Activated gamma-delta T cell treated with anti-CD3 and anti-CD28 coated beads, Interleukin-2, amount 50 U/mL, for 16 hours (primary cell): ENCODE measurements around the gene NDN.
"Not testable (repeated sequence)": the region's sequence is repeated elsewhere in the genome, so short reads cannot be mapped to it uniquely, and the experiment has no call there.

Source experiments
- DNase-seq: peaks from one replicate; pipeline ENCODE4 v3.0.0-alpha.2; 2020; ENCODE audit warnings: low read depth

The NDN gene, protein sequence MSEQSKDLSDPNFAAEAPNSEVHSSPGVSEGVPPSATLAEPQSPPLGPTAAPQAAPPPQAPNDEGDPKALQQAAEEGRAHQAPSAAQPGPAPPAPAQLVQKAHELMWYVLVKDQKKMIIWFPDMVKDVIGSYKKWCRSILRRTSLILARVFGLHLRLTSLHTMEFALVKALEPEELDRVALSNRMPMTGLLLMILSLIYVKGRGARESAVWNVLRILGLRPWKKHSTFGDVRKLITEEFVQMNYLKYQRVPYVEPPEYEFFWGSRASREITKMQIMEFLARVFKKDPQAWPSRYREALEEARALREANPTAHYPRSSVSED

DNA sequence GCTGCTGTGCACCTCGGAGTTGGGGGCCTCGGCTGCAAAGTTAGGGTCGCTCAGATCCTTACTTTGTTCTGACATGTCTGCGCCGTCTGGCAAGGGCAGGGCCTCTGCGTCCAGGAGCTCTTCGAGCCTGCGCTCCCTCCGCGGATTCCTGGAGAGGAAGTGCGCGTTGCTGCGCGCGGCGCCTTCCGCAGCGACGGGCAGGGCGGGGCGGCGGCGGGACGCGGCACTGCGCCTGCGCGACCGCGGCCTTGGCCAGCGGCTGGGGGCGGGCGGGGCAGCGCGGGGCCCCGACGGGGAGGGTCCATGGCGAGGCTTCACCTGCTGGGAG, at the start of gene NDN:
Gene NDN, minus strand, starts transcription at position 163 of the 328 bp plus-strand sequence. Its CDS starts 88 bp downstream, at position 75.
- no peak for DNase-seq

GRCh38 chr15:23736033-23736673, 49.0 kb upstream of the NDN start:
- DNase-seq: no peak

DNA sequence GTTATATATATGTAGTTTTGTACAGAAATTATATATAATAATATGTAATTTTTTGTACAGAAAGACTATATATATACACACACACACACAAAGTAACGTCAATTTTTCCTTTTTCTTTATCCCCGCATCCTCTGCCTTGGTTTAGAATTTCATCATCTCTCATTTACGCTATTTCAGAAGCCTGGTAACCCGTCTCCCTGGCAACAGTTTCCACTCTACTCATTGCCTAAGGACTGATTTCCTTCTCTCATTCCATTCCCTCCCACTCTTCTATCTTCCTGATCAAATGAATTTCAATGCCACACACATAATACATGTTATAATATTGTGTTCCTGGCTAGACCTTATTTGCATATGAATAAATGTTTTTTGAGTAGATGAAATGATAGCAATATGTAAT, 47.8 kb upstream of the NDN start:
- DNase-seq: no peak

DNA sequence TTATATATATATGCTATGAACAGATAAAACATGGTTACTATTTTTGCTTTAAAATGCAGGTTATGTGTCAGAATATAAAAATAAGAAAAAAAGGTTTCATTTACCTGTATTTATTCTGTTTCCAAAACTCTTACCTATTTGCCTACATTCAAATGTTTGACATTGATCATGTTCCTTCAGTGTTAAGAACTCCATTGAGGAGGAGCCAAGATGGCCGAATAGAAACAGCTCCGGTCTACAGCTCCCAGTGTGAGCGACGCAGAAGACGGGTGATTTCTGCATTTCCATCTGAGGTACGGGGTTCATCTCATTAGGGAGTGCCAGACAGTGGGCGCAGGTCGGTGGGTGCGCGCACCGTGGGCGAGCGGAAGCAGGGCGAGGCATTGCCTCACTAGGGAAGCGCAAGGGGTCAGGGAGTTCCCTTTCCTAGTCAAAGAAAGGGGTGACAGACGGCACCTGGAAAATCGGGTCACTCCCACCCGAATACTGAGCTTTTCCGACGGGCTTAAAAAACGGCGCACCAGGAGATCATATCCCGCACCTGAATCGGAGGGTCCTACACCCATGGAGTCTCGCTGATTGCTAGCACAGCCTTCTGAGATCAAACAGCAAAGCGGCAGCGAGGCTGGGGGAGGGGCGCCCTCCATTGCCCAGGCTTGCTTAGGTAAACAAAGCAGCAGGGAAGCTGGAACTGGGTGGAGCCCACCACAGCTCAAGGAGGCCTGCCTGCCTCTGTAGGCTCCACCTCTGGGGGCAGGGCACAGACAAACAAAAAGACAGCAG, 27.0 kb upstream of the NDN start:
- not testable (repeated sequence) for DNase-seq

- DNase-seq: no peak
These were observed 21.2 kb upstream of the NDN start for GRCh38 chr15:23708332-23708731.

GRCh38 chr15:23695282-23695681, 8.2 kb upstream of the NDN start:
- DNase-seq: no peak

GRCh38 chr15:23694592-23694991, 7.5 kb upstream of the NDN start:
- no peak for DNase-seq

DNA sequence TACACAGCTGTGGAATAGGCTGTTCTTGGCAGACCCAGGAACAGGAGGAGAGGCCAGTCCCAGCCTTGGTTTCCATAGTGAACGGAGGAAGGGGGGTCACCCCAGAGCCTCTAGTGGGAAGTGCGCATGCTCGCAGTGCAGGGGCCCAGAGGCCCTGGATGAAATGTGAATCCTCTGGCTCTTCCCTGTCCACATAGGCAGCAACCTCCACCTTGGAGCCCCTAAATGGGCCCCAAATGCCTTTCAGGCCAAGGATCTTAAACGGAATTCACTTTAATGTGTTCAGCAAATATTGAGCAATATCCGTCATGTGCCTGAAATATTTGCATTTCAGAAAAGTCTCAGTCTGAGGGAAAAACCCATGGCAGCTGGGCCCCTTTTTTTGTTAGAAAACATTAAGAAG, 3.3 kb upstream of the NDN start:
- DNase-seq: no peak

GRCh38 chr15:23690015-23690414, 2.9 kb upstream of the NDN start:
- no peak for DNase-seq

GRCh38 chr15:23686466-23687142, 501 bp downstream of the NDN start:
- no peak for DNase-seq

GRCh38 chr15:23671481-23671880, 15.6 kb downstream of the NDN start:
- no peak for DNase-seq

DNA sequence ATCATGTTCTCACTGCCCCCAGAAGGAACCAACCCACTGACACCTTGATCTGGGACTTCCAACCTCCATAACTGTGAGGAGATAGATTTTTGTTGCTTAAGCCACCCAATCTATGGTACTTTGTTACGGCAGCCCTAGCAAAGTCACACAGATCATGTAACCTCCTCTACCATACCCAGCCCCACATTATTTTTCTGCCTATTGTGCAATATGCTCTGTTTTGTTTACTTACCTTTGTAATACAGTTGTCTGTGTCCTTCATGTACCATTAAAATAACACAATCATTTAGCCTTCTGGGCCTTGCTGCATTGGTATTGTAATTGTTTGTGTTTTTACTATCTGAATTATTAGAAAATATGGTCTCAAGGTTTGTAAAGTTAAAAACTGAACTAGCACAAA, 16.1 kb downstream of the NDN start:
- no peak for DNase-seq

DNA sequence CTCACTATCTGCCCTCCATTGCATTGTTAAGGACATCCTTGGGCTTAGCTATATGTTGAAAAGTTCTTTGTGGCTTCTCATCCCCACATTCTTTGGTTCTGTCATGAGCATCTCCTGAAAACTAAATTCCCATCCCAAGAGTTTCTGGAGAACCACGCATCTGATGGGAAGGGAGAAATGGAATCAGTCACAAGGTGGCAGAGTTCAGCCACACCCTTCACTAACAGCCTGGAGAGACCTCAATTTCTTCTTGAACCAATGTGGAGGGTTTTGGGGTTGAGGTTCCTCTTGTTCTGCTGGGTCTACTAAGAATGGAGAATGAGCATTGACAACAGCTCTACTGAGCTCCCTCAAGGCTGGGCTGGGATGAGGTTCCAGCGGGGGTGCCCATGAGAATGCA, 23.9 kb downstream of the NDN start:
- no peak for DNase-seq

GRCh38 chr15:23648920-23649515, 38.1 kb downstream of the NDN start:
- DNase-seq: no peak

- DNase-seq: no peak
These were observed 39.4 kb downstream of the NDN start, which contains the start of gene MAGEL2 for GRCh38 chr15:23647421-23648370. TSS of gene MAGEL2 (minus strand) at chr15:23647867. CDS start at chr15:23647742, 125 bp downstream.

DNA sequence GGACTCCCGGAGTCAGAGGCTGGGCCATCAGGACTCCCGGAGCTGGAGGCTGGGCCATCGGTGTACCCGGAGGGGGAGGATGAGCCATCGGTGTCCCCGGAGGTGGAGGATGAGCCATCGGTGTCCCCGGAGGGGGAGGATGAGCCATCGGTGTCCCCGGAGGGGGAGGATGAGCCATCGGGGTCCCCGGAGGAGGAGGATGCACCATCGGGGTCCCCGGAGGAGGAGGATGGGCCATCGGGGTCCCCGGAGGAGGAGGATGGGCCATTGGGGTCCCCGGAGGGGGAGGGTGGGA, 40.2 kb downstream of the NDN start:
- DNase-seq: no peak

- no peak for DNase-seq
These were observed 40.7 kb downstream of the NDN start for GRCh38 chr15:23646165-23647000.

DNA sequence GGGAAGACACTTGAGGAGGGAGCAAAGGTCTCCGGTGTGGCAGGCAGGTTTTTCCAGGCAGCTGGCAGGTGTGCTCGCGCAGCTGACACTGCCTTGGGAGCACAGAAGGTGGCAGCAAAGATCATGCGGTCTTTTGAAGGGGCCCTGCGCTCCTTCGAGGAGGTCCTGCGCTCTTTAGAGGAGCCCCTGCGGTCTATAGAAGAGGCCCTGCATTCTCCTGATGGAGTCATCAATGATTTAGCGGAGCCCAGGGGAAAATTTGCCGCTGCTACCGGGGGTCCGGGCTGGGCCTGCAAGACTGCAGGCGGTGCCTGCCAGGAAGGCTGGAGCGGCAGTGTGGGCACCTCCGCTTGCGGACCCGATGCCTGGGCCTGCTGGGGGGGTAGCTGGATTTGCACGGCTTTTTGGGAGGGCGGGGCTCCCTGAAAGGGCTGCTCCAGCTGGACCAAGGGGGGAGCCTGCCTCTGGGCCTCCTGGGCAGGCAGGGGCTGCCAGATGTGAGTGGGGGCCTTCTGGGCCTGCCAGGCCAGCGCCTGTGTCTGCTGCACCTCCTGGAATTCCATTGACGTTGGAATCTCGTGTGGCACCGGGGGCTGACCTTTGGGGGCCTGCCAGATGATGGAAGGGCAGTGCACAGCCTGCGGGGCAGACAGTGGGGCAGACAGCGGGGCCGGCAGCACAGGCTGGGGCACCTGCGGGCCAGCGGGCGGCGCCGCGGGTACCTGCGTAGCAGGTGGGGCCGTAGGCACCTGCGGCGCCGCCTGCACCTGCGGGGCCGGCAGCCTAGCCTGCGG, 41.5 kb downstream of the NDN start:
- DNase-seq: no peak

DNA sequence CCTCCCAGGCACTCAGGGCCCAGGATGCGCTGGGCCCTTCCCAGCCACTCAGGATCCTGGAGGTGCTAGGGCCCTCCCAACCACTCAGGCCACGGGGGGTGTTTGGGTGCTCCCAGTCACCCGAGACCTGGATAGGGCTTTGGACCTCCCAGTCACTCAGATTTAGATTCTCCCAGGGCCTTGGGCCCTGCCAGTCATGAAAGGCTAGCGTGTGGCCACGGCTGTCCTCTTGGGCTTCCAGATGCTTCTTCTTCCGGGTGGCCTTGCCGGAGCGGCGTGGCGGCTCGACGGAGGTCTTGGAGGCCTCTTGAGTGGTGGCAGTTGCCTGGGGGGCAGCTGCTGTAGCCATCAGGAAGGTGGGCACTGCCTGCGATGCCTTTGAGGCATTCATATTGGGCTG, 42.3 kb downstream of the NDN start:
- DNase-seq: no peak
